Measurements from ENCODE around the gene UVSSA.
"Not testable (repeated sequence)": the region's sequence is repeated elsewhere in the genome, so short reads cannot be mapped to it uniquely, and the experiment has no call there.

Gene UVSSA

GRCh38 chr4:1323280-1323634, 23.8 kb upstream of the UVSSA start:
- ChIA-PET CTCF (interaction anchor here (0.9 kb wide), 1 partner anchor 156 kb away, joined by 3 read pairs; no protein-coding TSS in a partner anchor), POLR2A (no interaction called here)
- DNase-seq (ENCODE audit: extremely low spot score): no peak
- no peak for TF ChIP-seq CTCF (IDR thresholded peaks at IDR 0.05; ENCODE audit: control extremely low read depth, extremely low read depth, low read depth, missing control alignments)

GRCh38 chr4:1323635-1324442, 23.2 kb upstream of the UVSSA start:
- DNase-seq (ENCODE audit: extremely low spot score): no peak
- no peak for TF ChIP-seq CTCF (IDR thresholded peaks at IDR 0.05; ENCODE audit: control extremely low read depth, extremely low read depth, low read depth, missing control alignments)
- POLR2A ChIA-PET: no interaction called here
- CTCF ChIA-PET: no interaction called here

- CTCF ChIA-PET; DNase-seq (ENCODE audit: extremely low spot score); POLR2A ChIA-PET: not testable (repeated sequence)
These were observed 22.4 kb upstream of the UVSSA start for GRCh38 chr4:1324443-1325175.

- no peak for DNase-seq (ENCODE audit: extremely low spot score)
- CTCF ChIA-PET: no interaction called here
- TF ChIP-seq CTCF (IDR thresholded peaks at IDR 0.05; ENCODE audit: control extremely low read depth, extremely low read depth, low read depth, missing control alignments): no peak
- POLR2A ChIA-PET: no interaction called here
These were observed 21.9 kb upstream of the UVSSA start for GRCh38 chr4:1325176-1325480.

GRCh38 chr4:1325681-1326635, 21.1 kb upstream of the UVSSA start:
- ChIA-PET POLR2A (no interaction called here), CTCF (interaction anchor here (1.5 kb wide), 1 partner anchor 27 kb away, joined by 5 read pairs; no protein-coding TSS in a partner anchor)
- TF ChIP-seq CTCF (IDR thresholded peaks at IDR 0.05; ENCODE audit: control extremely low read depth, extremely low read depth, low read depth, missing control alignments): no peak
- no peak for DNase-seq (ENCODE audit: extremely low spot score)

GRCh38 chr4:1326751-1327525, 20.1 kb upstream of the UVSSA start:
- TF ChIP-seq CTCF (IDR thresholded peaks at IDR 0.05; ENCODE audit: control extremely low read depth, extremely low read depth, low read depth, missing control alignments): no peak
- CTCF ChIA-PET: interaction anchor here (1.3 to 1.5 kb wide), 2 partner anchors 26 to 29 kb away, joined by 4 to 5 read pairs; no protein-coding TSS in a partner anchor
- DNase-seq (ENCODE audit: extremely low spot score): no peak
- POLR2A ChIA-PET: no interaction called here

Data from GM10248 (cell line).